ENCODE data around the gene LRCOL1.

Gene LRCOL1

DNA sequence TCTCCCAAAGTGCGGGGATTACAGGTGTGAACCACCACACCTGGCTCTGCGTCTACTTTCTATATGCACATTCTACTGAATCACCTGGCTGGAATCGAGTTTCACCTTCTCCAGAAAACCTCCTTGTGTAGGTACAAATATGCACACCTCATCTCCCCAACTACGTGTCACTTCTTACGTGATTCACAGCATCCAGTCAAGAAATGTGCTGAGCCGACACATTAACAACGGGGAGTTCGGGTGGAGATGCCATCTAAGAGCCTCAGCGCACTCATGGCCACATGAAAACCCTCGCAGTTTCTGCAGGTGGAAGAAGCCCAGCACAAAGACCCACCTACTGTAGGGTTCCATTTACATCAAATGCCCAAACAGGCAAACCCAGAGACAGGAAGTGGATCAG is 37.5 kb upstream of the LRCOL1 start:
- Histone ChIP-seq H3K79me2 (ENCODE audit: insufficient read depth, low read length) (no peaks in the 10 kb centered on the region), H3K27ac (ENCODE audit: low read depth, low read length) (no peak overlapping the region), H3K4me2 (ENCODE audit: low read depth, low read length, poor library complexity, severe bottlenecking) (no peak overlapping the region), H3K9me2 (replicated peaks; ENCODE audit: insufficient read depth, low read length) (no peaks in the 10 kb centered on the region), H4K20me1 (ENCODE audit: low read depth, low read length) (no peaks in the 10 kb centered on the region), H3K36me3 (ENCODE audit: low read length) (peaks cover 2% of the 10 kb centered on the region; the same call in 1 of the 2 replicates), H3K27me3 (ENCODE audit: low read length) (no peaks in the 10 kb centered on the region), H3K4me3 (ENCODE audit: insufficient read depth, low read length, poor library complexity, severe bottlenecking) (no peak overlapping the region), H3F3A (ENCODE audit: insufficient read depth) (no peaks in the 10 kb centered on the region), H3K9ac (ENCODE audit: low read length) (no peak overlapping the region), H3K9me3 (ENCODE audit: insufficient read depth, low read length) (no peaks in the 10 kb centered on the region), H2AFZ (ENCODE audit: low read depth, low read length, severe bottlenecking) (no peak overlapping the region)
- TF ChIP-seq CTCF (IDR thresholded peaks at IDR 0.05; ENCODE audit: insufficient read depth, low read length, poor library complexity, severe bottlenecking): no peak
- no peak for TF ChIP-seq EZH2phosphoT487 (conservative IDR thresholded peaks at IDR 0.05; ENCODE audit: low read length)

- no peaks in the 10 kb centered on the region for H3F3A ChIP-seq (ENCODE audit: insufficient read depth)
- H3K9me2 ChIP-seq (replicated peaks; ENCODE audit: insufficient read depth, low read length): no peaks in the 10 kb centered on the region
- no peak overlapping the region for H3K4me3 ChIP-seq (ENCODE audit: insufficient read depth, low read length, poor library complexity, severe bottlenecking)
- no peak overlapping the region for H3K27ac ChIP-seq (ENCODE audit: low read depth, low read length)
- no peak overlapping the region for H2AFZ ChIP-seq (ENCODE audit: low read depth, low read length, severe bottlenecking)
- TF ChIP-seq CTCF (IDR thresholded peaks at IDR 0.05; ENCODE audit: insufficient read depth, low read length, poor library complexity, severe bottlenecking) (no peak), EZH2phosphoT487 (conservative IDR thresholded peaks at IDR 0.05; ENCODE audit: low read length) (no peak)
- no peaks in the 10 kb centered on the region for H3K36me3 ChIP-seq (ENCODE audit: low read length)
- no peak overlapping the region for H3K4me2 ChIP-seq (ENCODE audit: low read depth, low read length, poor library complexity, severe bottlenecking)
- H3K79me2 ChIP-seq (ENCODE audit: insufficient read depth, low read length): no peaks in the 10 kb centered on the region
- H3K9ac ChIP-seq (ENCODE audit: low read length): no peak overlapping the region
- no peaks in the 10 kb centered on the region for H4K20me1 ChIP-seq (ENCODE audit: low read depth, low read length)
- H3K9me3 ChIP-seq (ENCODE audit: insufficient read depth, low read length): no peaks in the 10 kb centered on the region
- no peaks in the 10 kb centered on the region for H3K27me3 ChIP-seq (ENCODE audit: low read length)
These were observed 36.5 kb upstream of the LRCOL1 start for GRCh38 chr12:132646850-132647249.

GRCh38 chr12:132642846-132643835 is 32.8 kb upstream of the LRCOL1 start:
- no peaks in the 10 kb centered on the region for H3K27me3 ChIP-seq (ENCODE audit: low read length)
- H3K9ac ChIP-seq (ENCODE audit: low read length): no peak overlapping the region
- no peak overlapping the region for H3K4me2 ChIP-seq (ENCODE audit: low read depth, low read length, poor library complexity, severe bottlenecking)
- H3K4me3 ChIP-seq (ENCODE audit: insufficient read depth, low read length, poor library complexity, severe bottlenecking): no peak overlapping the region
- no peak overlapping the region for H2AFZ ChIP-seq (ENCODE audit: low read depth, low read length, severe bottlenecking)
- no peaks in the 10 kb centered on the region for H3K79me2 ChIP-seq (ENCODE audit: insufficient read depth, low read length)
- H3K9me2 ChIP-seq (replicated peaks; ENCODE audit: insufficient read depth, low read length): no peaks in the 10 kb centered on the region
- H3K36me3 ChIP-seq (ENCODE audit: low read length): no peaks in the 10 kb centered on the region
- H4K20me1 ChIP-seq (ENCODE audit: low read depth, low read length): no peaks in the 10 kb centered on the region
- no peaks in the 10 kb centered on the region for H3K9me3 ChIP-seq (ENCODE audit: insufficient read depth, low read length)
- no peaks in the 10 kb centered on the region for H3F3A ChIP-seq (ENCODE audit: insufficient read depth)
- TF ChIP-seq CTCF (IDR thresholded peaks at IDR 0.05; ENCODE audit: insufficient read depth, low read length, poor library complexity, severe bottlenecking) (no peak), EZH2phosphoT487 (conservative IDR thresholded peaks at IDR 0.05; ENCODE audit: low read length) (no peak)
- no peak overlapping the region for H3K27ac ChIP-seq (ENCODE audit: low read depth, low read length)
